Measurements from ENCODE around the gene HIPK4. TPM values are rescaled to one million over a fixed set of nuclear protein-coding genes. Genes with fewer than 3 reads are reported as not detected.

Gene HIPK4
- total and polyA plus RNA-seq, 3 experiments from 2014 or later: not detected

GRCh38 chr19:40395956-40396355 is 6.0 kb upstream of the HIPK4 start:
- Histone ChIP-seq H3K36me3 (ENCODE audit: insufficient read depth, low read length) (no peaks in the 10 kb centered on the region), H3K27ac (ENCODE audit: low read depth, low read length) (no peak overlapping the region), H3K4me3 (ENCODE audit: low read length) (no peak overlapping the region), H3K9me3 (ENCODE audit: low read length) (no peaks in the 10 kb centered on the region), H3K27me3 (ENCODE audit: insufficient read depth, low read length, poor library complexity, severe bottlenecking) (no peaks in the 10 kb centered on the region), H3K4me1 (ENCODE audit: insufficient read depth, low read length) (no peaks in the 10 kb centered on the region)
- peaks cover 5 to 10% (median 6%) of the 10 kb centered on the region in 3 donors for H3K4me1 Mint-ChIP-seq
- no peak overlapping the region for H3K27ac Mint-ChIP-seq
- no peak overlapping the region for H3K4me3 Mint-ChIP-seq
- DNase-seq: no peak
- ChIA-PET POLR2A (interaction anchor here (0.6 kb wide), 1 partner anchor 27 kb away, joined by 3 read pairs; no protein-coding TSS in a partner anchor), CTCF (interaction anchor here (1.9 kb wide), 1 partner anchor 69 kb away, joined by 4 read pairs; the partner anchor contains the start of gene BLVRB)
- H3K36me3 Mint-ChIP-seq: no peaks in the 10 kb centered on the region
- H3K27me3 Mint-ChIP-seq: peaks cover 2 to 5% of the 10 kb centered on the region in 2 donors
- H3K9me3 Mint-ChIP-seq: no peaks in the 10 kb centered on the region

GRCh38 chr19:40394816-40395210 is 4.8 kb upstream of the HIPK4 start:
- CTCF ChIA-PET: interaction anchor here (1.9 kb wide), 1 partner anchor 70 kb away, joined by 4 read pairs; the partner anchor contains the start of gene BLVRB
- no peak overlapping the region for H3K27ac Mint-ChIP-seq
- no peaks in the 10 kb centered on the region for H3K4me1 ChIP-seq (ENCODE audit: insufficient read depth, low read length)
- no peak overlapping the region for H3K4me3 Mint-ChIP-seq
- H3K27me3 ChIP-seq (ENCODE audit: insufficient read depth, low read length, poor library complexity, severe bottlenecking): no peaks in the 10 kb centered on the region
- H3K9me3 ChIP-seq (ENCODE audit: low read length): no peaks in the 10 kb centered on the region
- H3K27me3 Mint-ChIP-seq: peaks cover 4 to 5% of the 10 kb centered on the region in 2 donors
- H3K36me3 Mint-ChIP-seq: no peaks in the 10 kb centered on the region
- peaks cover 5 to 10% (median 6%) of the 10 kb centered on the region in 3 donors for H3K4me1 Mint-ChIP-seq
- H3K36me3 ChIP-seq (ENCODE audit: insufficient read depth, low read length): no peaks in the 10 kb centered on the region
- no peak overlapping the region for H3K27ac ChIP-seq (ENCODE audit: low read depth, low read length)
- H3K9me3 Mint-ChIP-seq: no peaks in the 10 kb centered on the region
- H3K4me3 ChIP-seq (ENCODE audit: low read length): no peak overlapping the region
- POLR2A ChIA-PET: no interaction called here
- DNase-seq: no peak

- Histone ChIP-seq H3K27ac (ENCODE audit: low read depth, low read length) (no peak overlapping the region), H3K9me3 (ENCODE audit: low read length) (no peaks in the 10 kb centered on the region), H3K36me3 (ENCODE audit: insufficient read depth, low read length) (no peaks in the 10 kb centered on the region), H3K4me1 (ENCODE audit: insufficient read depth, low read length) (no peaks in the 10 kb centered on the region), H3K27me3 (ENCODE audit: insufficient read depth, low read length, poor library complexity, severe bottlenecking) (no peaks in the 10 kb centered on the region), H3K4me3 (ENCODE audit: low read length) (no peak overlapping the region)
- no peaks in the 10 kb centered on the region for H3K9me3 Mint-ChIP-seq
- H3K4me1 Mint-ChIP-seq: peaks cover 3 to 5% (median 3%) of the 10 kb centered on the region in 3 donors
- H3K36me3 Mint-ChIP-seq: no peaks in the 10 kb centered on the region
- no peak overlapping the region for H3K4me3 Mint-ChIP-seq
- no peak for DNase-seq
- POLR2A ChIA-PET: no interaction called here
- peaks cover 3% of the 10 kb centered on the region in 2 donors for H3K27me3 Mint-ChIP-seq
- CTCF ChIA-PET: interaction anchor here (1.9 kb wide), 1 partner anchor 71 kb away, joined by 4 read pairs; the partner anchor contains the start of gene BLVRB
- H3K27ac Mint-ChIP-seq: no peak overlapping the region
These were observed 4.2 kb upstream of the HIPK4 start for GRCh38 chr19:40393894-40394815.

- H3K27me3 Mint-ChIP-seq: peaks cover 0 to 3% of the 10 kb centered on the region in 2 donors
- no peak overlapping the region for H3K27ac Mint-ChIP-seq
- no peak overlapping the region for H3K27ac ChIP-seq (ENCODE audit: low read depth, low read length)
- no peak for DNase-seq
- no peaks in the 10 kb centered on the region for H3K27me3 ChIP-seq (ENCODE audit: insufficient read depth, low read length, poor library complexity, severe bottlenecking)
- no peaks in the 10 kb centered on the region for H3K36me3 ChIP-seq (ENCODE audit: insufficient read depth, low read length)
- no peaks in the 10 kb centered on the region for H3K36me3 Mint-ChIP-seq
- H3K4me3 ChIP-seq (ENCODE audit: low read length): no peak overlapping the region
- H3K4me3 Mint-ChIP-seq: no peak overlapping the region
- H3K9me3 ChIP-seq (ENCODE audit: low read length): no peaks in the 10 kb centered on the region
- H3K4me1 ChIP-seq (ENCODE audit: insufficient read depth, low read length): no peaks in the 10 kb centered on the region
- POLR2A ChIA-PET: no interaction called here
- CTCF ChIA-PET: no interaction called here
- no peaks in the 10 kb centered on the region for H3K4me1 Mint-ChIP-seq
- no peaks in the 10 kb centered on the region for H3K9me3 Mint-ChIP-seq
These were observed 3.0 kb upstream of the HIPK4 start for GRCh38 chr19:40392894-40393517.

GRCh38 chr19:40392123-40392522 is 2.1 kb upstream of the HIPK4 start:
- H3K27ac Mint-ChIP-seq: peak overlapping the region in 2 of 8 donors; percentile 30 to 73
- no peaks in the 10 kb centered on the region for H3K27me3 ChIP-seq (ENCODE audit: insufficient read depth, low read length, poor library complexity, severe bottlenecking)
- no peak for DNase-seq
- no peaks in the 10 kb centered on the region for H3K9me3 Mint-ChIP-seq
- ChIA-PET CTCF (no interaction called here), POLR2A (no interaction called here)
- H3K9me3 ChIP-seq (ENCODE audit: low read length): no peaks in the 10 kb centered on the region
- H3K27ac ChIP-seq (ENCODE audit: low read depth, low read length): no peak overlapping the region
- no peaks in the 10 kb centered on the region for H3K4me1 ChIP-seq (ENCODE audit: insufficient read depth, low read length)
- H3K27me3 Mint-ChIP-seq: peaks cover 0 to 3% of the 10 kb centered on the region in 2 donors
- H3K36me3 Mint-ChIP-seq: no peaks in the 10 kb centered on the region
- no peaks in the 10 kb centered on the region for H3K4me1 Mint-ChIP-seq
- no peak overlapping the region for H3K4me3 ChIP-seq (ENCODE audit: low read length)
- H3K36me3 ChIP-seq (ENCODE audit: insufficient read depth, low read length): no peaks in the 10 kb centered on the region
- no peak overlapping the region for H3K4me3 Mint-ChIP-seq

- DNase-seq: no peak
- H3K27me3 Mint-ChIP-seq: peaks cover 0 to 6% of the 10 kb centered on the region in 2 donors
- H3K9me3 Mint-ChIP-seq: no peaks in the 10 kb centered on the region
- H3K27ac ChIP-seq (ENCODE audit: low read depth, low read length): no peak overlapping the region
- no peaks in the 10 kb centered on the region for H3K4me1 ChIP-seq (ENCODE audit: insufficient read depth, low read length)
- no peak overlapping the region for H3K4me3 ChIP-seq (ENCODE audit: low read length)
- ChIA-PET CTCF (interaction anchor here (0.8 kb wide), 1 partner anchor 84 kb away, joined by 3 read pairs; no protein-coding TSS in a partner anchor), POLR2A (no interaction called here)
- no peaks in the 10 kb centered on the region for H3K36me3 Mint-ChIP-seq
- no peaks in the 10 kb centered on the region for H3K36me3 ChIP-seq (ENCODE audit: insufficient read depth, low read length)
- H3K27me3 ChIP-seq (ENCODE audit: insufficient read depth, low read length, poor library complexity, severe bottlenecking): no peaks in the 10 kb centered on the region
- no peak overlapping the region for H3K27ac Mint-ChIP-seq
- H3K9me3 ChIP-seq (ENCODE audit: low read length): no peaks in the 10 kb centered on the region
- H3K4me1 Mint-ChIP-seq: no peaks in the 10 kb centered on the region
- no peak overlapping the region for H3K4me3 Mint-ChIP-seq
These were observed 437 bp downstream of the HIPK4 start for GRCh38 chr19:40389404-40390083.

- ChIA-PET POLR2A (no interaction called here), CTCF (no interaction called here)
- H3K27ac ChIP-seq (ENCODE audit: low read depth, low read length): no peak overlapping the region
- H3K36me3 ChIP-seq (ENCODE audit: insufficient read depth, low read length): no peaks in the 10 kb centered on the region
- no peaks in the 10 kb centered on the region for H3K4me1 ChIP-seq (ENCODE audit: insufficient read depth, low read length)
- Mint-ChIP-seq H3K27ac (no peak overlapping the region), H3K9me3 (no peaks in the 10 kb centered on the region), H3K4me1 (no peaks in the 10 kb centered on the region), H3K27me3 (peaks cover 0 to 7% of the 10 kb centered on the region in 2 donors), H3K4me3 (no peak overlapping the region), H3K36me3 (no peaks in the 10 kb centered on the region)
- DNase-seq: no peak
- H3K4me3 ChIP-seq (ENCODE audit: low read length): no peak overlapping the region
- H3K27me3 ChIP-seq (ENCODE audit: insufficient read depth, low read length, poor library complexity, severe bottlenecking): no peaks in the 10 kb centered on the region
- H3K9me3 ChIP-seq (ENCODE audit: low read length): no peaks in the 10 kb centered on the region
These were observed 1.5 kb downstream of the HIPK4 start for GRCh38 chr19:40388481-40388880.

GRCh38 chr19:40387155-40387554 is 2.8 kb downstream of the HIPK4 start:
- no peaks in the 10 kb centered on the region for H3K4me1 ChIP-seq (ENCODE audit: insufficient read depth, low read length)
- no peaks in the 10 kb centered on the region for H3K36me3 Mint-ChIP-seq
- POLR2A ChIA-PET: interaction anchor here (0.6 kb wide), 1 partner anchor 35 kb away, joined by 3 read pairs; no protein-coding TSS in a partner anchor
- no peak for DNase-seq
- H3K9me3 ChIP-seq (ENCODE audit: low read length): no peaks in the 10 kb centered on the region
- H3K36me3 ChIP-seq (ENCODE audit: insufficient read depth, low read length): no peaks in the 10 kb centered on the region
- no peak overlapping the region for H3K4me3 Mint-ChIP-seq
- H3K27me3 Mint-ChIP-seq: peaks cover 0 to 10% of the 10 kb centered on the region in 2 donors
- no peaks in the 10 kb centered on the region for H3K4me1 Mint-ChIP-seq
- no peak overlapping the region for H3K27ac Mint-ChIP-seq
- no peaks in the 10 kb centered on the region for H3K27me3 ChIP-seq (ENCODE audit: insufficient read depth, low read length, poor library complexity, severe bottlenecking)
- H3K27ac ChIP-seq (ENCODE audit: low read depth, low read length): no peak overlapping the region
- H3K9me3 Mint-ChIP-seq: no peaks in the 10 kb centered on the region
- H3K4me3 ChIP-seq (ENCODE audit: low read length): no peak overlapping the region
- CTCF ChIA-PET: no interaction called here
